OCI-LY1 (cell line): ENCODE data around the gene GFPT2.

Experiments
- H2AFZ ChIP-seq: fragments of 200-600 bp; sonication (generic), shearing (Covaris generic); 2 replicates; pipeline ENCODE4 v1.6.0; 2014; ENCODE audit warnings: antibody characterized with exemption, mild to moderate bottlenecking, low read length
- H3F3A ChIP-seq: fragments of 200-600 bp; sonication (generic), shearing (Covaris generic); 2 replicates; pipeline ENCODE4 v1.6.0; 2014; ENCODE audit warnings: mild to moderate bottlenecking, antibody characterized with exemption, low read length, moderate library complexity; ENCODE audit not compliant: insufficient read depth
- H3K27ac ChIP-seq: fragments of 200-600 bp; sonication (generic); 2 replicates; pipeline ENCODE4 v1.5.1; 2014; ENCODE audit warnings: low read length, mixed run types, mild to moderate bottlenecking, low read depth; ENCODE audit not compliant: poor library complexity, severe bottlenecking
- H3K27me3 ChIP-seq: fragments of 200-600 bp; sonication (generic); 2 replicates; pipeline ENCODE4 v1.6.0; 2014; ENCODE audit warnings: antibody characterized with exemption, mild to moderate bottlenecking, low read length, moderate library complexity; ENCODE audit not compliant: insufficient read depth
- H3K36me3 ChIP-seq: fragments of 200-600 bp; sonication (generic); 2 replicates; pipeline ENCODE4 v1.6.1; 2014; ENCODE audit warnings: mild to moderate bottlenecking, antibody characterized with exemption, low read length, moderate library complexity, mixed read lengths; ENCODE audit not compliant: insufficient read depth
- H3K4me1 ChIP-seq: fragments of 200-600 bp; sonication (generic); 2 replicates; pipeline ENCODE4 v1.5.1; 2014; ENCODE audit warnings: mild to moderate bottlenecking, low read length, moderate library complexity; ENCODE audit not compliant: insufficient read depth, severe bottlenecking
- H3K4me2 ChIP-seq: fragments of 200-600 bp; sonication (generic), shearing (Covaris generic); 2 replicates; pipeline ENCODE4 v1.6.1; 2014; ENCODE audit warnings: low read length
- H3K4me3 ChIP-seq: fragments of 200-600 bp; sonication (generic); 2 replicates; pipeline ENCODE4 v1.5.1; 2014; ENCODE audit warnings: low read length, low read depth, mild to moderate bottlenecking, mixed read lengths; ENCODE audit not compliant: poor library complexity, severe bottlenecking
- H3K79me2 ChIP-seq: fragments of 200-600 bp; shearing (Covaris generic); 2 replicates; pipeline ENCODE4 v1.6.1; 2016; ENCODE audit warnings: mixed run types, low read length, mixed read lengths; ENCODE audit not compliant: insufficient read depth
- H3K9ac ChIP-seq: fragments of 200-600 bp; sonication (generic), shearing (Covaris generic); 2 replicates; pipeline ENCODE4 v1.6.1; 2014; ENCODE audit warnings: mild to moderate bottlenecking, low read length, mixed read lengths
- H3K9me2 ChIP-seq: fragments of 200-600 bp; sonication (generic), shearing (Covaris generic); 2 replicates; pipeline ENCODE4 v1.6.1; 2014; ENCODE audit warnings: low read depth, mild to moderate bottlenecking, low read length, mixed read lengths
- H3K9me3 ChIP-seq: fragments of 200-600 bp; shearing (Covaris generic); 2 replicates; pipeline ENCODE4 v1.6.1; 2014; ENCODE audit warnings: low read length, mixed read lengths
- H4K20me1 ChIP-seq: fragments of 200-600 bp; sonication (generic), shearing (Covaris generic); 2 replicates; pipeline ENCODE4 v1.6.0; 2016; ENCODE audit warnings: mild to moderate bottlenecking, low read length; ENCODE audit not compliant: insufficient read depth
- EZH2 ChIP-seq: fragments of 200-600 bp; sonication (generic), shearing (Covaris generic); IDR thresholded peaks from 2 replicates; pipeline ENCODE4 v1.8.0; 2017; ENCODE audit warnings: borderline replicate concordance, mixed run types, mild to moderate bottlenecking, antibody characterized with exemption, low read length, moderate library complexity, mixed read lengths
- TF ChIP-seq, protein P1 (sequence below): fragments of 200-600 bp; sonication (generic), shearing (Covaris generic); IDR thresholded peaks from 2 replicates; pipeline ENCODE4 v1.5.1; 2017; ENCODE audit warnings: mild to moderate bottlenecking, antibody characterized with exemption, low read length, moderate library complexity, mixed read lengths

GFPT2 gene

DNA sequence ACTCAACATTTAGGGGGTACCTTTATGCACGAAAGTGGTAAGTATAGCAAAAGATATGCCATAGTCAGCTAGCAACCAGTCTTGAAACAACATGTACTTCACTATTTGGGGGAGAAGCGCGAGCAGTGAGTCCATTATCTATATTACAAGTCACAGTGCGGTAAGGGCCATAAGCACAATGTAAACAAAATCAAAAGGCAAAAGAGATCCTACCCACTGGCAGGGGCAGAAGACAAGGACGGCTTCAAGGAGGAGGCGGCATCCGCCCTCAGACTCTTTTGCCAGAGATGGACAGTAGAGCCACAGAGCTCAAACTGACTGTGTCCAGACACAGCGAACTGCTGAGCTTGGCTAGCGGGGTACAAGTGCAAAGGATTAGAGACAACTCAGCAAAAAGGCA lies 70.9 kb downstream of the GFPT2 start:
- Histone ChIP-seq H3K9me2 (no peaks in the 10 kb centered on the region), H4K20me1 (no peaks in the 10 kb centered on the region), H3K4me3 (no peak overlapping the region), H3K4me2 (no peak overlapping the region), H3K9me3 (peaks cover 20% of the 10 kb centered on the region; the same call in 1 of the 2 replicates), H3K79me2 (no peaks in the 10 kb centered on the region), H3K27me3 (no peaks in the 10 kb centered on the region), H3F3A (no peaks in the 10 kb centered on the region), H2AFZ (no peak overlapping the region), H3K36me3 (peaks cover 92% of the 10 kb centered on the region), H3K27ac (no peak overlapping the region), H3K9ac (no peak overlapping the region), H3K4me1 (no peaks in the 10 kb centered on the region)
- TF ChIP-seq EZH2 = no peak
- TF ChIP-seq, protein P1, sequence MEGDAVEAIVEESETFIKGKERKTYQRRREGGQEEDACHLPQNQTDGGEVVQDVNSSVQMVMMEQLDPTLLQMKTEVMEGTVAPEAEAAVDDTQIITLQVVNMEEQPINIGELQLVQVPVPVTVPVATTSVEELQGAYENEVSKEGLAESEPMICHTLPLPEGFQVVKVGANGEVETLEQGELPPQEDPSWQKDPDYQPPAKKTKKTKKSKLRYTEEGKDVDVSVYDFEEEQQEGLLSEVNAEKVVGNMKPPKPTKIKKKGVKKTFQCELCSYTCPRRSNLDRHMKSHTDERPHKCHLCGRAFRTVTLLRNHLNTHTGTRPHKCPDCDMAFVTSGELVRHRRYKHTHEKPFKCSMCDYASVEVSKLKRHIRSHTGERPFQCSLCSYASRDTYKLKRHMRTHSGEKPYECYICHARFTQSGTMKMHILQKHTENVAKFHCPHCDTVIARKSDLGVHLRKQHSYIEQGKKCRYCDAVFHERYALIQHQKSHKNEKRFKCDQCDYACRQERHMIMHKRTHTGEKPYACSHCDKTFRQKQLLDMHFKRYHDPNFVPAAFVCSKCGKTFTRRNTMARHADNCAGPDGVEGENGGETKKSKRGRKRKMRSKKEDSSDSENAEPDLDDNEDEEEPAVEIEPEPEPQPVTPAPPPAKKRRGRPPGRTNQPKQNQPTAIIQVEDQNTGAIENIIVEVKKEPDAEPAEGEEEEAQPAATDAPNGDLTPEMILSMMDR = no peak

DNA sequence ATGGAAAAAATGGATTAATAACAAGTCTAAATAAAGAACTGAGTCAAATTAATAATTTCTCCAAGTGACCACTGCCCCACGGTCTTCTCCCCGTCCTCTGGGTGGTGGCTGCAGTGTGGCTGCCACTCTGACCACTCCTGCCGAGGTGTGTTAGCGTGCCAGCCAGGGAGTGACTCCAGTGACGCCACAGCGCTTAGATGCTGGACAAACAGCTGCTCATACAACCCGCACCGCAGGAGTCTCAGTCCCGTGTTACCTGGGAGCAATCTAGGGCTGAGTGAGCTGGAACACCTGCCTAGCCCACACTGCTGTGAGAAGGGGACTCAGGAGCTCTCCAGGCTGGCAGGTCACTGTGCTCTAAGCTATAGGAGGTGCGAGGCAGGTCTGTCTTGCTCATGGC lies 71.4 kb downstream of the GFPT2 start:
- Histone ChIP-seq H3K27ac (no peak overlapping the region), H3K36me3 (peaks cover 92% of the 10 kb centered on the region)

DNA sequence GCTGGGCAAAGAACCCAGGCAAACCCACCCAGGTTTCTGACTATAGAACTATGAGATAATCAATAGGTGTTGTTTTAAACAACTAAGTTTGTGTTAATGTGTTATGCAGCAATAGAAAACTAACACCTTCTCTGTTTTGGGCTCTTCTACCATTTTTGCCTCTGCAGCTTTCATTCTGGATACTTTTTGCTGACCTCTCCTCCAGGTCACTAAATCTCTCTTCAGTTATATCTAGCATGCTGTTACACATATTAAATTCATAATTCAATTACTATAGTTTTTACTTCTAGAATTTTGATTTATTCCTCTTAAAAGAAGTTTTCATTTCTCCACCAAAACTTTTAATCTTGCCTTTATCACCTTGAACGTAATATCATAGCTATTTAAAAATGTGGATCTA lies 78.4 kb downstream of the GFPT2 start:
- no peaks in the 10 kb centered on the region for H3K9me2 ChIP-seq
- no peak overlapping the region for H3K9ac ChIP-seq
- no peaks in the 10 kb centered on the region for H3F3A ChIP-seq
- TF ChIP-seq EZH2 = no peak
- TF ChIP-seq, protein P1 = no peak
- peaks cover 25% of the 10 kb centered on the region for H3K9me3 ChIP-seq
- H4K20me1 ChIP-seq = no peaks in the 10 kb centered on the region
- no peak overlapping the region for H3K4me3 ChIP-seq
- peaks cover 71% of the 10 kb centered on the region for H3K36me3 ChIP-seq
- no peaks in the 10 kb centered on the region for H3K4me1 ChIP-seq
- H3K27me3 ChIP-seq = no peaks in the 10 kb centered on the region
- H3K4me2 ChIP-seq = no peak overlapping the region
- no peak overlapping the region for H2AFZ ChIP-seq
- no peaks in the 10 kb centered on the region for H3K79me2 ChIP-seq
- no peak overlapping the region for H3K27ac ChIP-seq

More for the DNA sequence above, 71.4 kb downstream of the GFPT2 start:
- Histone ChIP-seq H3K4me1 (no peaks in the 10 kb centered on the region), H3K27me3 (no peaks in the 10 kb centered on the region), H3K79me2 (no peaks in the 10 kb centered on the region), H3K4me2 (no peak overlapping the region), H3K9me2 (no peaks in the 10 kb centered on the region), H3K4me3 (no peak overlapping the region), H3K9ac (no peak overlapping the region), H4K20me1 (no peaks in the 10 kb centered on the region), H2AFZ (no peak overlapping the region), H3F3A (no peaks in the 10 kb centered on the region), H3K9me3 (peaks cover 23% of the 10 kb centered on the region; the same call in 1 of the 2 replicates)
- TF ChIP-seq, protein P1 = no peak
- TF ChIP-seq EZH2 = no peak
